SK-N-SH treated with all-trans-retinoic acid at 6 μM for 48 hours (cell line): ENCODE measurements around the gene GPSM3.
"Not testable (repeated sequence)": the region's sequence is repeated elsewhere in the genome, so short reads cannot be mapped to it uniquely, and the experiment has no call there.

Source experiments
- ATAC-seq: fragments of 200-7000 bp; cut with Tn5 transposase; 3 replicates; pipeline ENCODE4 v1.9.1; 2020; ENCODE audit warnings: mild to moderate bottlenecking, moderate library complexity
- ARNTL ChIP-seq: fragments of 450-650 bp; formaldehyde crosslinking; IDR thresholded peaks from 2 replicates; pipeline ENCODE4 v1.5.0; 2020; ENCODE audit warnings: low read depth, mild to moderate bottlenecking, moderate library complexity, borderline replicate concordance
- GLIS3 ChIP-seq: fragments of 250-450 bp; sonication (Bioruptor Pico); IDR thresholded peaks from 2 replicates; pipeline ENCODE4 v1.5.0; 2020; ENCODE audit warnings: mild to moderate bottlenecking, moderate library complexity
- ISL1 ChIP-seq: fragments of 250-450 bp; sonication (Bioruptor Pico); IDR thresholded peaks from 2 replicates; pipeline ENCODE4 v2.1.2; 2022; ENCODE audit warnings: mild to moderate bottlenecking, moderate library complexity
- PATZ1 ChIP-seq: fragments of 250-450 bp; sonication (Bioruptor Pico); IDR thresholded peaks from 2 replicates; pipeline ENCODE4 v1.8.0; 2020; ENCODE audit warnings: mild to moderate bottlenecking, moderate library complexity, borderline replicate concordance
- PPARA ChIP-seq: fragments of 250-450 bp; sonication (Bioruptor Pico); IDR thresholded peaks from 2 replicates; pipeline ENCODE4 v1.5.0; 2020; ENCODE audit warnings: mild to moderate bottlenecking, borderline replicate concordance
- RARB ChIP-seq: fragments of 250-450 bp; sonication (Bioruptor Pico); IDR thresholded peaks from 2 replicates; pipeline ENCODE4 v1.8.0; 2021; ENCODE audit warnings: mild to moderate bottlenecking, moderate library complexity
- SNAI2 ChIP-seq: fragments of 250-450 bp; sonication (Bioruptor Pico); IDR thresholded peaks from 2 replicates; pipeline ENCODE4 v1.5.0; 2020; ENCODE audit warnings: mild to moderate bottlenecking, moderate library complexity
- TOX ChIP-seq: fragments of 250-450 bp; sonication (Bioruptor Pico); IDR thresholded peaks from 2 replicates; pipeline ENCODE4 v1.8.0; 2021; ENCODE audit warnings: mild to moderate bottlenecking, moderate library complexity, borderline replicate concordance
- TSHZ2 ChIP-seq: fragments of 250-450 bp; sonication (Bioruptor Pico); IDR thresholded peaks from 2 replicates; pipeline ENCODE4 v1.5.0; 2020; ENCODE audit warnings: mild to moderate bottlenecking, moderate library complexity
- ZC3H10 ChIP-seq: fragments of 250-450 bp; sonication (Bioruptor Pico); IDR thresholded peaks from 2 replicates; pipeline ENCODE4 v1.5.1; 2021; ENCODE audit warnings: mild to moderate bottlenecking, moderate library complexity
- ZNF565 ChIP-seq: fragments of 450-650 bp; formaldehyde crosslinking; conservative IDR thresholded peaks from 2 replicates; pipeline ENCODE4 v1.5.0; 2020; ENCODE audit warnings: low read depth, mild to moderate bottlenecking, moderate library complexity
- ZNF70 ChIP-seq: fragments of 450-650 bp; formaldehyde crosslinking; IDR thresholded peaks from 2 replicates; pipeline ENCODE4 v1.5.0; 2020; ENCODE audit warnings: mild to moderate bottlenecking, moderate library complexity

Gene GPSM3

GRCh38 chr6:32146687-32147086, 45.8 kb downstream of the GPSM3 start:
- no peak for TF ChIP-seq ZC3H10 (CRISPR knock-in tag)
- TF ChIP-seq SNAI2 (CRISPR knock-in tag) = no peak
- TF ChIP-seq RARB = no peak
- no peak for TF ChIP-seq ISL1 (CRISPR knock-in tag)
- TF ChIP-seq ZNF565 (CRISPR knock-in tag) = no peak
- TF ChIP-seq GLIS3 = no peak
- TF ChIP-seq ZNF70 = no peak
- no peak for TF ChIP-seq PATZ1 (CRISPR knock-in tag)
- TF ChIP-seq ARNTL (CRISPR knock-in tag) = no peak
- TF ChIP-seq PPARA (CRISPR knock-in tag) = no peak
- no peak for TF ChIP-seq TSHZ2 (CRISPR knock-in tag)
- no peak for ATAC-seq

- no peak for ATAC-seq
- TF ChIP-seq TOX (no peak), PPARA (CRISPR knock-in tag) (no peak)
These were observed 46.2 kb downstream of the GPSM3 start for GRCh38 chr6:32146287-32146686.

- not testable (repeated sequence) for ATAC-seq
These were observed 48.2 kb downstream of the GPSM3 start for GRCh38 chr6:32144238-32144637.
